SK-N-SH (cell line): ENCODE results near the gene POLA2. TPM values are rescaled to one million over a fixed set of nuclear protein-coding genes. Genes with fewer than 3 reads are reported as not detected.

Experiments
- CTCF ChIA-PET: fragments of 300-600, 350-600 bp; formaldehyde crosslinking; extraction: SDS; loops from one replicate; lab custom pipeline; 2021; lab: Yijun Ruan, JAX
- POLR2A ChIA-PET: fragments of 350-600 bp; sonication (Branson Sonifier 250); formaldehyde crosslinking; extraction: SDS; loops from one replicate; lab custom pipeline; 2020; ENCODE audit warnings: antibody characterized with exemption, inconsistent platforms; lab: Yijun Ruan, JAX
- DNase-seq: peaks from one replicate; pipeline ENCODE4 v3.0.0; 2012
- H2AFZ ChIP-seq: fragments of 200-600 bp; sonication (generic); 2 replicates; pipeline ENCODE4 v1.8.1; 2016; ENCODE audit warnings: antibody characterized with exemption, mild to moderate bottlenecking, low read depth
- H3F3A ChIP-seq: fragments of 200-600 bp; sonication (generic); replicated peaks from 2 replicates; pipeline ENCODE3; 2016; ENCODE audit warnings: antibody characterized with exemption, mild to moderate bottlenecking; ENCODE audit not compliant: insufficient read depth
- H3K27ac ChIP-seq, 2 experiments: fragments of 200-500 bp in 1 of 2; fragments of 200-600 bp in 1 of 2; sonication (Bioruptor generic) in 1 of 2; sonication (generic), shearing (Covaris generic) in 1 of 2; 2 replicates each; pipeline versions ENCODE4 v1.5.1 to v1.6.1; 2014 to 2016; ENCODE audit warnings: low read depth in 2 of 2, inconsistent platforms in 1 of 2, low read length in 1 of 2, mild to moderate bottlenecking in 1 of 2, mixed read lengths in 1 of 2
- H3K27me3 ChIP-seq: fragments of 200-600 bp; sonication (generic), shearing (Covaris generic); 2 replicates; pipeline ENCODE4 v1.6.1; 2016; ENCODE audit warnings: mixed run types; ENCODE audit not compliant: insufficient read depth
- H3K36me3 ChIP-seq, 2 experiments: fragments of 200-500 bp in 1 of 2; fragments of 200-600 bp in 1 of 2; sonication (Bioruptor generic) in 1 of 2; sonication (generic) in 1 of 2; replicated peaks in 1 of 2; 2 replicates each; pipeline versions ENCODE3 to v1.5.1; 2014 to 2016; ENCODE audit warnings: low read length in 1 of 2, mild to moderate bottlenecking in 1 of 2; ENCODE audit not compliant: insufficient read depth in 2 of 2, control insufficient read depth in 1 of 2
- H3K4me1 ChIP-seq, 2 experiments: fragments of 200-500 bp in 1 of 2; fragments of 200-600 bp in 1 of 2; sonication (Bioruptor generic) in 1 of 2; sonication (generic), shearing (Covaris generic) in 1 of 2; 2 replicates each; pipeline versions ENCODE4 v1.5.1 to v1.6.1; 2014 to 2016; ENCODE audit warnings: low read depth in 1 of 2, low read length in 1 of 2, mixed run types in 1 of 2; ENCODE audit not compliant: insufficient read depth in 2 of 2, control insufficient read depth in 1 of 2
- H3K4me2 ChIP-seq: fragments of 200-600 bp; sonication (generic), shearing (Covaris generic); 2 replicates; pipeline ENCODE4 v1.6.1; 2017; ENCODE audit warnings: mixed run types
- H3K4me3 ChIP-seq, 2 experiments: fragments of 200-500 bp in 1 of 2; fragments of 200-600 bp in 1 of 2; sonication (Bioruptor generic) in 1 of 2; sonication (generic), shearing (Covaris generic) in 1 of 2; 2 replicates each; pipeline versions ENCODE4 v1.5.1 to v1.8.1; 2014 to 2016; ENCODE audit warnings: low read depth in 2 of 2, inconsistent platforms in 1 of 2, low read length in 1 of 2, mild to moderate bottlenecking in 1 of 2, mixed read lengths in 1 of 2, moderate library complexity in 1 of 2
- H3K79me2 ChIP-seq: fragments of 200-600 bp; sonication (generic); 2 replicates; pipeline ENCODE4 v1.8.1; 2017; ENCODE audit warnings: mild to moderate bottlenecking; ENCODE audit not compliant: insufficient read depth
- H3K9ac ChIP-seq: fragments of 200-600 bp; sonication (generic); 2 replicates; pipeline ENCODE4 v1.6.1; 2017; ENCODE audit warnings: mixed run types
- H3K9me2 ChIP-seq: fragments of 200-600 bp; sonication (generic); 2 replicates; pipeline ENCODE4 v1.6.1; 2017; ENCODE audit warnings: mixed run types
- H3K9me3 ChIP-seq: fragments of 200-600 bp; sonication (generic); 2 replicates; pipeline ENCODE4 v1.6.1; 2017; ENCODE audit warnings: mixed run types, mild to moderate bottlenecking, moderate library complexity
- H4K20me1 ChIP-seq: fragments of 200-600 bp; sonication (generic); 2 replicates; pipeline ENCODE4 v1.6.1; 2017; ENCODE audit warnings: mild to moderate bottlenecking, mixed run types; ENCODE audit not compliant: insufficient read depth
- ELF1 ChIP-seq: IDR thresholded peaks from 2 replicates; pipeline ENCODE4 v1.4.0; 2012
- EP300 ChIP-seq, 2 experiments: IDR thresholded peaks; 2 replicates each; pipeline versions ENCODE4 v1.4.0 to v1.6.1; 2012; ENCODE audit warnings: borderline replicate concordance in 1 of 2, low read depth in 1 of 2, low read length in 1 of 2
- EZH2phosphoT487 ChIP-seq: fragments of 200-600 bp; sonication (generic); IDR thresholded peaks from 2 replicates; pipeline ENCODE4 v1.6.1; 2017; ENCODE audit warnings: low read depth, mixed run types, mild to moderate bottlenecking, antibody characterized with exemption, moderate library complexity, borderline replicate concordance
- FOXJ3 ChIP-seq: sonication (generic); formaldehyde crosslinking; IDR thresholded peaks from 2 replicates; pipeline ENCODE4 v1.5.1; 2020; ENCODE audit warnings: mild to moderate bottlenecking, missing genetic modification reagents
- FOXM1 ChIP-seq: IDR thresholded peaks from 2 replicates; pipeline ENCODE4 v1.4.0; 2012; ENCODE audit warnings: low read depth, mild to moderate bottlenecking
- GABPA ChIP-seq: IDR thresholded peaks from 2 replicates; pipeline ENCODE4 v1.4.0; 2012; ENCODE audit warnings: low read depth, mild to moderate bottlenecking
- NFIC ChIP-seq: IDR thresholded peaks from 2 replicates; pipeline ENCODE4 v1.4.0; 2012; ENCODE audit warnings: borderline replicate concordance
- RAD21 ChIP-seq: IDR thresholded peaks from 2 replicates; pipeline ENCODE4 v1.6.1; 2012; ENCODE audit warnings: mild to moderate bottlenecking, low read length
- RFX5 ChIP-seq: IDR thresholded peaks from 2 replicates; pipeline ENCODE4 v1.6.1; 2012; ENCODE audit warnings: mild to moderate bottlenecking, improper control_type of control experiment, low read length
- SIN3A ChIP-seq: IDR thresholded peaks from 2 replicates; pipeline ENCODE4 v1.6.1; 2012; ENCODE audit warnings: low read depth, mild to moderate bottlenecking, low read length, moderate library complexity, borderline replicate concordance
- TAF1 ChIP-seq: IDR thresholded peaks from 2 replicates; pipeline ENCODE4 v1.6.1; 2012; ENCODE audit warnings: low read depth, mild to moderate bottlenecking, low read length, moderate library complexity, borderline replicate concordance
- TCF12 ChIP-seq: IDR thresholded peaks from 2 replicates; pipeline ENCODE4 v1.4.0; 2012
- YY1 ChIP-seq: IDR thresholded peaks from 2 replicates; pipeline ENCODE4 v1.4.0; 2012; ENCODE audit warnings: low read depth, mild to moderate bottlenecking
- WGBS: methylation state at CpG from one replicate; pipeline ENCODE4 v1.1.6; 2017; ENCODE audit warnings: low lambda C conversion rate; 5-methylcytosine and 5-hydroxymethylcytosine counted together
- polyA plus RNA-seq, 3 experiments: library from polyadenylated mRNA; depleted of rRNA; stranded (reverse); fragments of >200 nt; gene quantifications; 2 replicates each; pipeline ENCODE4 v1.2.3, GENCODE V29; 2012
- TF ChIP-seq, protein P1 (sequence below): IDR thresholded peaks from 2 replicates; pipeline ENCODE4 v1.6.1; 2012; ENCODE audit warnings: mild to moderate bottlenecking, low read depth, low read length, moderate library complexity
- TF ChIP-seq, protein P2 (sequence below): IDR thresholded peaks from 2 replicates; pipeline ENCODE4 v1.4.0; 2012; ENCODE audit warnings: low read depth, borderline replicate concordance
- TF ChIP-seq, protein P3 (sequence below): fragments of 200-600 bp; sonication (generic); IDR thresholded peaks from 2 replicates; pipeline ENCODE4 v1.6.1; 2017; ENCODE audit warnings: antibody characterized with exemption, mild to moderate bottlenecking, moderate library complexity

POLA2 gene
- polyA plus RNA-seq, 1 of the 3 experiments (the other 2 are of a cell fraction) = 18.4 TPM

DNA sequence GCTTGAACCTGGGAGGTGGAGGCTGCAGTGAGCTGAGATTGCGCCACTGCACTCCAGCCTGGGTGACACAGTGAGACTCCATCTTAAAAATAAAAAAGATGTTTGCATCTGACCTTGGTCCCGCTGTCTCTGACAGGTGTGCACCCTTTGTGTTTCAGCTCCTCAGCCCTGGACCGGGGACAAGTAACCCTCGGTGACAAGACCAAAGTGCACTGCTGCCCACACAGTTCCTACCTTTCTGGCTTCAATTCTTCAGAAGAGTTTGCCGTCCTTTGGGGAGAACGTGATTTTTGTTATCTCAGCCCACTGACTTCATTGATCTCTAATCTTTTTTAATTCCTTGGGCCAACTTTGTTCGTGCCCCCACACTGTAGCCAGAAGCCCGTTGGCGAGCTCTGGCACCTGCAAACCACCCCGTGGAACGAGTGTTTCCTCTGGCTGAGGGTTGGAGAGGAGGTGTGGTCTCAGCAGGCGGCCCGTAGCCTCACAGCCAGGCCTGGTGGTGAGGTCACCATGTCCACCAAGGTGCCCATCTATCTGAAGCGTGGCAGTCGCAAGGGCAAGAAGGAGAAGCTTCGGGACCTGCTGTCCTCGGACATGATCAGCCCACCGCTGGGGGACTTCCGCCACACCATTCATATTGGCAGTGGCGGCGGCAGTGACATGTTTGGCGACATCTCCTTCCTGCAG is 58.8 kb downstream of the POLA2 start:
- Histone ChIP-seq H2AFZ (no peak overlapping the region), H3K27ac (no peak overlapping the region), H3K9me2 (no peaks in the 10 kb centered on the region), H3K9ac (no peak overlapping the region), H3K79me2 (peaks cover 58% of the 10 kb centered on the region), H3K4me3 (no peak overlapping the region), H3K36me3 (peaks cover 3 to 18% of the 10 kb centered on the region in 2 experiments), H3K9me3 (no peaks in the 10 kb centered on the region), H3K27me3 (no peaks in the 10 kb centered on the region), H3K4me1 (peaks cover 13 to 28% of the 10 kb centered on the region in 2 experiments; a peak in 2 of 4 replicates), H3F3A (peaks cover 9% of the 10 kb centered on the region), H4K20me1 (peaks cover 35% of the 10 kb centered on the region), H3K4me2 (no peak overlapping the region)
- TF ChIP-seq TAF1 (no peak), SIN3A (no peak), EP300 (IDR thresholded peaks at IDR 0.05; ENCODE audit: borderline replicate concordance in 1 of 2, low read depth in 1 of 2, low read length in 1 of 2) (no peak), RAD21 (no peak), FOXM1 (no peak)
- TF ChIP-seq, protein P1, sequence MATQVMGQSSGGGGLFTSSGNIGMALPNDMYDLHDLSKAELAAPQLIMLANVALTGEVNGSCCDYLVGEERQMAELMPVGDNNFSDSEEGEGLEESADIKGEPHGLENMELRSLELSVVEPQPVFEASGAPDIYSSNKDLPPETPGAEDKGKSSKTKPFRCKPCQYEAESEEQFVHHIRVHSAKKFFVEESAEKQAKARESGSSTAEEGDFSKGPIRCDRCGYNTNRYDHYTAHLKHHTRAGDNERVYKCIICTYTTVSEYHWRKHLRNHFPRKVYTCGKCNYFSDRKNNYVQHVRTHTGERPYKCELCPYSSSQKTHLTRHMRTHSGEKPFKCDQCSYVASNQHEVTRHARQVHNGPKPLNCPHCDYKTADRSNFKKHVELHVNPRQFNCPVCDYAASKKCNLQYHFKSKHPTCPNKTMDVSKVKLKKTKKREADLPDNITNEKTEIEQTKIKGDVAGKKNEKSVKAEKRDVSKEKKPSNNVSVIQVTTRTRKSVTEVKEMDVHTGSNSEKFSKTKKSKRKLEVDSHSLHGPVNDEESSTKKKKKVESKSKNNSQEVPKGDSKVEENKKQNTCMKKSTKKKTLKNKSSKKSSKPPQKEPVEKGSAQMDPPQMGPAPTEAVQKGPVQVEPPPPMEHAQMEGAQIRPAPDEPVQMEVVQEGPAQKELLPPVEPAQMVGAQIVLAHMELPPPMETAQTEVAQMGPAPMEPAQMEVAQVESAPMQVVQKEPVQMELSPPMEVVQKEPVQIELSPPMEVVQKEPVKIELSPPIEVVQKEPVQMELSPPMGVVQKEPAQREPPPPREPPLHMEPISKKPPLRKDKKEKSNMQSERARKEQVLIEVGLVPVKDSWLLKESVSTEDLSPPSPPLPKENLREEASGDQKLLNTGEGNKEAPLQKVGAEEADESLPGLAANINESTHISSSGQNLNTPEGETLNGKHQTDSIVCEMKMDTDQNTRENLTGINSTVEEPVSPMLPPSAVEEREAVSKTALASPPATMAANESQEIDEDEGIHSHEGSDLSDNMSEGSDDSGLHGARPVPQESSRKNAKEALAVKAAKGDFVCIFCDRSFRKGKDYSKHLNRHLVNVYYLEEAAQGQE = no peak
- CTCF ChIA-PET = interaction anchor here (0.6 to 24.1 kb wide), 4 partner anchors 9 to 369 kb away, joined by 3 to 1118 read pairs (median 11); no protein-coding TSS in a partner anchor
- POLR2A ChIA-PET = interaction anchor here (2.9 kb wide), 1 partner anchor 13 kb away, joined by 14 read pairs; the partner anchor contains the start of gene DPF2
- no peak for DNase-seq
- whole genome bisulfite sequencing = 91% methylated on average over 16 of the region's 22 CpGs

DNA sequence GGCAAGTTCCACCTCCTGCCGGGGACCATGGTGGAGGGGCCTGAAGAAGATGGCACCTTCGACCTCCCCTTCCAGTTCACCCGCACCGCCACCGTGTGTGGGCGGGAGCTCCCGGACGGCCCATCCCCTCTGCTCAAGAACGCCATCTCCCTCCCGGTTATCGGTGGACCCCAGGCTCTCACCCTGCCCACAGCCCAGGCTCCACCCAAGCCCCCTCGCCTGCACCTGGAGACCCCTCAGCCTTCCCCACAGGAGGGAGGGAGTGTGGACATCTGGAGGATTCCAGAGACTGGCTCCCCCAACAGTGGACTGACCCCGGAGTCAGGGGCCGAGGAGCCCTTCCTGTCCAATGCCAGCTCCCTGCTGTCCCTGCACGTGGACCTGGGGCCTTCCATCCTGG is 59.3 kb downstream of the POLA2 start:
- Histone ChIP-seq H2AFZ (no peak overlapping the region), H4K20me1 (peaks cover 31% of the 10 kb centered on the region; the same call in 1 of the 2 replicates)
- WGBS = 96% methylated on average over 13 of the region's 15 CpGs
- TF ChIP-seq, protein P1 = no peak
- TF ChIP-seq, protein P2, sequence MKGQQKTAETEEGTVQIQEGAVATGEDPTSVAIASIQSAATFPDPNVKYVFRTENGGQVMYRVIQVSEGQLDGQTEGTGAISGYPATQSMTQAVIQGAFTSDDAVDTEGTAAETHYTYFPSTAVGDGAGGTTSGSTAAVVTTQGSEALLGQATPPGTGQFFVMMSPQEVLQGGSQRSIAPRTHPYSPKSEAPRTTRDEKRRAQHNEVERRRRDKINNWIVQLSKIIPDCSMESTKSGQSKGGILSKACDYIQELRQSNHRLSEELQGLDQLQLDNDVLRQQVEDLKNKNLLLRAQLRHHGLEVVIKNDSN = no peak
- no peak for TF ChIP-seq RFX5
- TF ChIP-seq, protein P3, sequence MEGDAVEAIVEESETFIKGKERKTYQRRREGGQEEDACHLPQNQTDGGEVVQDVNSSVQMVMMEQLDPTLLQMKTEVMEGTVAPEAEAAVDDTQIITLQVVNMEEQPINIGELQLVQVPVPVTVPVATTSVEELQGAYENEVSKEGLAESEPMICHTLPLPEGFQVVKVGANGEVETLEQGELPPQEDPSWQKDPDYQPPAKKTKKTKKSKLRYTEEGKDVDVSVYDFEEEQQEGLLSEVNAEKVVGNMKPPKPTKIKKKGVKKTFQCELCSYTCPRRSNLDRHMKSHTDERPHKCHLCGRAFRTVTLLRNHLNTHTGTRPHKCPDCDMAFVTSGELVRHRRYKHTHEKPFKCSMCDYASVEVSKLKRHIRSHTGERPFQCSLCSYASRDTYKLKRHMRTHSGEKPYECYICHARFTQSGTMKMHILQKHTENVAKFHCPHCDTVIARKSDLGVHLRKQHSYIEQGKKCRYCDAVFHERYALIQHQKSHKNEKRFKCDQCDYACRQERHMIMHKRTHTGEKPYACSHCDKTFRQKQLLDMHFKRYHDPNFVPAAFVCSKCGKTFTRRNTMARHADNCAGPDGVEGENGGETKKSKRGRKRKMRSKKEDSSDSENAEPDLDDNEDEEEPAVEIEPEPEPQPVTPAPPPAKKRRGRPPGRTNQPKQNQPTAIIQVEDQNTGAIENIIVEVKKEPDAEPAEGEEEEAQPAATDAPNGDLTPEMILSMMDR = no peak
- no peak for TF ChIP-seq EZH2phosphoT487
- no peak for TF ChIP-seq TCF12
- no peak for TF ChIP-seq GABPA
- no peak for TF ChIP-seq ELF1
- no peak for TF ChIP-seq NFIC
- TF ChIP-seq FOXJ3 (CRISPR knock-in tag) = no peak
- TF ChIP-seq YY1 = no peak
- TF ChIP-seq SIN3A = no peak

More for the DNA sequence above, 59.3 kb downstream of the POLA2 start:
- H3K27ac ChIP-seq = 0 out of 4 replicates have a peak overlapping the region, but pooled peaks of 1 of the 2 experiments have one; percentile 5
- no peaks in the 10 kb centered on the region for H3K9me3 ChIP-seq
- no peak for DNase-seq
- H3K4me3 ChIP-seq = no peak overlapping the region
- no peak overlapping the region for H3K9ac ChIP-seq
- H3K79me2 ChIP-seq = peaks cover 53% of the 10 kb centered on the region
- ChIA-PET CTCF (interaction anchor here (0.6 to 24.1 kb wide), 4 partner anchors 9 to 368 kb away, joined by 3 to 1118 read pairs (median 11); no protein-coding TSS in a partner anchor), POLR2A (interaction anchor here (0.7 to 2.9 kb wide), 3 partner anchors 13 to 186 kb away, joined by 3 to 14 read pairs (median 3); partner anchors contain the start of gene DPF2)
- peaks cover 9% of the 10 kb centered on the region for H3F3A ChIP-seq
- no peaks in the 10 kb centered on the region for H3K27me3 ChIP-seq
- peaks cover 10 to 25% of the 10 kb centered on the region in 2 experiments; a peak in 2 of 4 replicates for H3K4me1 ChIP-seq
- peaks cover 3 to 18% of the 10 kb centered on the region in 2 experiments for H3K36me3 ChIP-seq
- no peaks in the 10 kb centered on the region for H3K9me2 ChIP-seq
- no peak overlapping the region for H3K4me2 ChIP-seq
